HG02870 (cell line): ENCODE data around the gene GNG7.

Experiments used
- ATAC-seq: cut with Tn5 transposase; IDR thresholded peaks from one replicate; pipeline ENCODE4 v1.9.1; 2021; ENCODE audit warnings: mild to moderate bottlenecking, moderate library complexity; ENCODE audit not compliant: unreplicated experiment

Gene GNG7

DNA sequence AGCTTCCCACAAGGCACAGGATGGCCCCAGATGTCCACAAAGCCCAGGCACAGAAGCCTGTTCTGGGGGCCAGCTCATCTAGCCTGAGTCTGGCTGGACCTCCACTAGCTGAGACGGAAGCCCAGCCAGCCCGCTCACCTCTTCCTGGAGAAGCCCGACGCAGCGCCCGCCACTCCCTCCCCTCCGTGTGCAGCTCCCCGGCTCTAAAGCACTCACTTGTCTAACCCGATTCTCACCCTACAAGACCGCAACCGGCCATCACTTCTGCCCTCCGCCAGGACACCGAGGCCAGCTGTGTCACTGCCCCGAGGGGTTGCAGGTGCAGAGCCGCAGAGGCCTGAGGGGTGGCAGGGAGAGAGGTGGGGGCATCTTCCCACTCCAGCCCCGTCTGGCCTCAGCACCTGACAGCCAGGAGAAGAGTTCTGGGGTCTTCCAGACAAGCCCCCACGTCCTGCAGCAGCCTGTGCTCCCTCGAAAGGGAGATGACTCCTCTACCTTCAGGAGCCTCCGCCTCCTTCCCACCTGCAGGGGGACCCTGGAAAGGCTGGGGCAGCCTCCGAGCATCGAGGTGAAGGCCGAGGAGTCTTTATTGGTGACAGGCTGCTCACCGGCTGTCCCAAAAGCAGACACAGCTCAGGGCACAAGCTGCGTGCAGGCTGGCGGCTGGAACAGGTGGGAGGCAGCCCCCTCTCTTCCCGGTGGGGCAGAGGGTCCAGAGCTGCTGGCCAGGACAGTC, 24.6 kb upstream of the GNG7 start:
- ATAC-seq, result no peak

DNA sequence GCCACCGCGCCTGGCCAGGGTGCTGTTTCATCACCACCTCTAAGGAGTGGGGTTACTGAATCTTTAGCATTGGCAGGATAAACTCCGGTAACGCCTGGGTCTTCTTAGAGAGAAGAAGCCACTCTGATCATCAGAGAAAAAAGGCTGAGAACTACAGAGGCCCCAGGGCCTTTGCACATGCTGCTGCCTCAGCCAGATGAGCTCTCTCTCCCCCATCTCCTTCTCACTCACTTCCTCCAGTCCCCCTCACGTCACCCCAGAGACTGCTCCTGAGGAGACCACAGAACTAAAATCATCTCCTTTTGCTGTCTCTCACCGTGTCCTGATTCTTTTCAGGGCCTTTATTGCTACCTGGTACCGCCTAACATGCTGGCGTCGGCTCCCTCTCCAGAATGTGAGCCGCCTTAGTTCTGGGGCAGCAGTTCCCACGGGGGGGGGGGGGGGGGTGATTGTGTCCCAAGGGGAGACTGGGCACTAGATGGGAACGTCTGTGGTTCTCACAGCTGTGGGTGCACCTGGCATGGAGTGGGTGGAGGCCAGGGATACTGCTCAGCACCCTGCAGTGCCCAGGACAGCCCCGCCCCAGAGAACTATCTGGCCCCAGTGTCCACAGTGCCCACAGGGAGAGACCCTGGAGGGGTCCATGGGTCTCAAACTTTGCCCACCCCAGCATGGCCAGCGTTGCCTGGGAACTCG, 23.8 kb upstream of the GNG7 start:
- ATAC-seq, result no peak

DNA sequence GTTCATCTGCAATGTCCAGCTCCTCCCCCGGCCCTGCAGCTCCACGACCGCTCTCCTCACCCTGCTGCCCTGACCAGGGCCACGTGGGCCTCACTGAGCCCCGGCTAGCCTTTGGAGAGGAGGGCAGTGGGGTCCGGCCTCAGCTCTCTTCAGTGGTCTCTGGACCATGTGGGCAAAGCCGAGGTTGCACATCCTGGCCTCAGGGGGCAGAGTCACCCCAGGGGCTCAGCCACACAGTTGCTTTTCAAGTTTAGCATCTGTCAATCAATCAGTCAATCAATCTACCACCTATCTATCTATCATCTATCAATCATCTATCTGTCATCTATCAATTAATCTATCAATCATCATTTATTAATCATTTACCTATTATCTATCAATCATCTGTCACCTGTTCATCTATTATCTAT, 21.7 kb upstream of the GNG7 start:
- no peak for ATAC-seq

DNA sequence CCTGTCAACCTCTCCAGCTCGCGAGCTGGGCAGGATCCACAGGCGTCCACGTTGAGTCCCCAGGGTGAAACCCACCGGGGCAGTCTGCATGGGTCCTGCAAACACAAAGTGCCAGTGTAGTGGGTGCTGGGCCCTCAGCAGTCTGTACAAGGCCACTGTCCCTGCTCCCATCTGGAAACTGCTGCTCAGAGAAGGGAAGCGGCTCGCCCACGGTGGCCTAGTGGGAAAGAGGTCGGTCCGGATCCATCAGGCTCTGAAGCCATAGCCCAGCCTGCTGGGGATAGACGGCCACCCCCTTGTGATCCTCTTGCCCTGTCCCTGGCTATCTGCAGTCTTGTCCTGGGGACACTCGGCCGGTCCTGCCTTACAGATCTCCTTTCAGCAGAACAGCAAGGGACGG, 21.3 kb upstream of the GNG7 start:
- ATAC-seq, result no peak

DNA sequence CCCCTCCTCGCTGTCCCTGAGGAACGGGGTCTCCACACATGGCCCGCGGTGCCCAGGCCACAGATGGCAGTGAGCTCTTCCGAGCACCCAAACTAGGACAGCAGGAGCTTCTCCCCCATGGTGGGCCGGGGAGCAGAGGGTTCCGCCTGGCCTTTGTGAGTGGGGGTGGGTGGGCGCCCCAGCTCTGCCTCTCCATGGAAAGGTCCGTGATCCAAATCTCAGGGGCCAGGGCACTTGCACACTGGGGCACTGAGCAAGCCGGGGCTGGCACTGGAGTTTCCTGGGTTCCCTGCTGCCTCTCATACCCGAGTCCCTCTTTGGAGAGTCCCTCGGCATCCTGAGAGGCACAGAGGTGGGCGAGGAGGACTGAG, 20.8 kb upstream of the GNG7 start:
- no peak for ATAC-seq

DNA sequence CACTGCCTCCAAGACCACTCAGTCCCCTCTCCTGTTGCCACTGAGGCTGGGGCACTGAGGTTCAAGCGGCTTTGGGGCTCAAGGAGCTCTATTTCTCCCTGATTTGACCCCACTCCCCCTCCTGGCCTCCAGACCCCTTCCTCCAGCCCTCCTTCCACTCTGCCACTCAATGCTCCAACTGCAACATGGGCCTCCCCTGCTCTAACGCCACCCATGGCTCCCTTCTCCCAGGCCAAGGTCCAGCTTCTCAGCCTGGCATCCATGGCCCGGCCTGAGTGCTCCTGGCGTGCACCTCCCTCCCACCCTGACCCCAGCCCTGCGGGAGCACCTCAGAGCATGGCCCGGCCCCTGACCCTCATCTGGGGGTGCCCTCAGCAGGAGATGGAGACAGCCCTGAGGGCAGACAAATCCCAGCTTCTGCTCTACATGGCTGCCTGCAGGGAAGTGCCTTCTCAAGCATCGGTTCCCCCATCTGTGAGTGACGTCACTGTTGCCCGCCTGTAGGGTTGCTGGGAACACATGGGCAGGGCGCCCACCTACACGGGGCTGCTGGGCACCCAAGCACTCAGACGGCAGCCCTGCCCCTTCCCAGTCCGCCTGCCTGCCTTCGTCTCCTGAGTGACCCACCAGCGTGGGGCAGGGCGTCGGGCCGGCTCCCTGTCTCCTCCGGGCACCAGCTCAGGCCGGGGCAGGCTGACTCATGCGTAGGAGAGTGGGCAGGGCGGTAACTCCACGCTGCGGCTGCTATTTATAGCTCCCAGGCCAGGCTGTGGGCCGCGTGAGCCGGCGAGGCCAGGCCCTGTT, 20.2 kb upstream of the GNG7 start:
- ATAC-seq, result no peak

DNA sequence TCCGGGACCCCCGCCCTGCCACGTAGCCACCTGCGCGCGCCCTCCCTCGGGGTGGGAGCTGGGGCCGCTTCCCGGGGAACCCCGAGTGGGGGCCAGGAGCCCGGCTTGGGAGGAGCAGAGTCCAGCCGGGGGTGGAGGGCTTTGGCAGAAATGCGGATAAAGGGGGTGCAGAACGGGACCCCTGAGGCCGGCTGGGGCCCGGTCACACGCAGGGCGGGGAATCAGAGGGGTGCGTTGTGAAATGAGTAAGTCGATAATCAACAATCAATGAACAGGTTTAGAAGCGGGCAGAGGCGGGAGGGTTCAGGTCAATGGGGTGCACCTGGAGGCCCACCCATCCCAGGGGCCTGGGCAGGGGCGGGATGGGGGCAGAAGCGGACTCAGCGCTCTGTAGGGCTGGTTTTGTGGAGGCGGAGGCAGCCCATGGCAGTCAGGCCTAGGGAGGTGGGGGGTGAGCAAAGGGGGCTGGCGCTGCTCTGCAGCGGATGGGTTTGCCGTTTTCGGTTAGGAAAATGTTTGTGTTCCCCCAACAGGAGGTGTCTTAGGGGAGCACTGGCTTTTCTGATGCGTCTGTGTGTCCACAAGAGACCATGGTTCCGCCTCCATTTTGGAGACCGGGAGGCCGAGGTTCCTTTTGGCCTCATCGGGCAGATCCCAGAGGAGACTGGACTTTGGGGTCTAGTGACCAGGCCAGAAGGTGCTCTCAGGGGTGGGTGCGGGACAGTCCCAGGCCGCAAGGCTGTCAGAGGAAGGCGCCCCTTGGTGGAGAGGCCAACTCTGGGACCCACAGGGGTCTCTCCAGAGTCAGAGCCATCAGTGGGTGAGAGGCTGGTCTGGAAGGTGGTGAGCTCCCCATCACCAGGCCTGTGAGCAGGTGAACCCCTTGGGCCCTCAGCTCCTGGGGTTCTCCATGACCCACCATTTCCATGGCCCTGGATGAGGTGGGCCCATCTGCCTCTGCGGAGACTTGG, 19.4 kb upstream of the GNG7 start:
- no peak for ATAC-seq

DNA sequence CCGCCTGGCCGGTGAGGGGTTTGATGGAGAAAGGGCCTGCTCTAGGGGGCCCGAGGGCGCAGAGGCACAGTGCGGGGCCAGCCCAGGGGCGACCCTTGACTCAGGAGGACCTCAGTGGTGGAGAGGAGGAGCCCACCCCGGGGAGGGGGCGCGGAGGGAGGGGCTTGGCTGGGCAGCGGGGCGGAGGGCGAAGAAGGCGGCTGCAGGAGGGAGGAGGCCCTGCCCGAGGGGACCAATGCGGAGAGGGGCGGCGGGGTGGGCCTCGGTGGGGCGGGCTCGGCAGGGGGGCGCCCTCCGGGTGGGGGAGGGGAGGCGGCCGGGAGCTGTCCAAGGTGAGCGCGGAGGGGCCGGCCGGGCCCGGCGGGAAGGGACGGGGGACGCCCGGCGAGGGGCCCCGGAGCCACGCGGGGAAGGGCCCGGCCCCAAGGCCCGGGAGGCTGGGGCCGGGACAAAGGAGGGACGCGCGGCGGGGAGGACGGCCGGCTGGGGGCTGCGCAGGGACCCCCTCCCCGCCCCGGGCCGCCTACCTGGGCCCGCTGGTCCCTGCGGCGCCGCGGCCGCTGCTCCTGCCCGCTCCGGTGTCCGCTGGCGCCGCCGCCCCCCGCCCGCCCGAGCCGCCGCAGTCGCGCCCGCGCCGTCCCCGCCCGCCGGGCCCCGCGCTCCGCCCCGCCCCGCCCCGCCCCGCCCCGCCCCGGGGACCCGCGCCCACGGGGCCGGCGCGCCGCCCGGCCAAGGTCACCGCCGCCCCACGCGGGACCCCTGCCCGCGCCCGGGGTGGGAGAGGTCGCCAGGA, 18.5 kb upstream of the GNG7 start, which contains the start of gene DIRAS1:
Gene DIRAS1 (minus strand): TSS at position 596 of the 793 bp plus-strand sequence. CDS start 3,566 bp downstream, outside the sequence.
- no peak for ATAC-seq

DNA sequence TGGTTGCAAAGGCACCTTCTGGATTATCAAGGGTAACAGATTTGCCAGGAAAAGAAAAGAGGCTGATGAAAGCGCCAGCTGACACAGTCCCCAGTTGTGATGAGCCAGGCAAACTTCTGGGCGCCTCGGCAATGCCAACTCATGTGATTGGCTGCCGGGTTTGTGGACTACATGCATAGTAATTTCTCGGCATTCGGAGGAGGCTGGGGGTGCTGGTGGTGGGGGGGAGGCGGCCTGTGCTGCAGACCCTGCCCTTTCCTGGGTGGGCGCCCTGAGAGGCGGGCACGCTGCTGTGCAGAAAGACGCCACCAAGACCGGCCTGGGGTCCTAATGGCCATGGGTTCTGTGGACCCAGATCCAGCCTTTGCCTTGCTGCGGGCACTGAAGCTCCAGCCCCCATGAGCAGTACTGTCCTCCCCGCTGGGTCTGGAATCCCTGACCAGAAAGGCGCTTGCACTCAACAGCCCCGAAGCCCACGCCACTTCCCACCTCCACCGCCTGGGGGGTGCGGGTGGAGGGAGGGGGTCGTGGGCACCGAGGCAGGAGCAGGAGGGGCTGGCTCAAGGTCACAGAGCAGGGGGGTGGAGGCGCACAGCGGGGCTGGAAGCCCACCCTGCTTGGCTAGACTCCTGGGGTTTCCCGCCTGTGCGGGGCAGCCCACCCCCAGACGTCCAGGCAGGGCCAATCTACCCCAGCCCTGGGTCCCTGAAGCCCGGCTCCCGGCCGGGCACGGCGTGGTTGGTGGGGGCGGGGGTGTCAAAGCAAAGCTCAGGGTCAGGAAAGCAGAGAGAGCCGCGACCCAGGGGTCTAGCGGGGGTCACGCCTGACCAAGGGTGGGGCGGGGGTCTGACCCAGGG, 17.7 kb upstream of the GNG7 start:
- no peak for ATAC-seq

DNA sequence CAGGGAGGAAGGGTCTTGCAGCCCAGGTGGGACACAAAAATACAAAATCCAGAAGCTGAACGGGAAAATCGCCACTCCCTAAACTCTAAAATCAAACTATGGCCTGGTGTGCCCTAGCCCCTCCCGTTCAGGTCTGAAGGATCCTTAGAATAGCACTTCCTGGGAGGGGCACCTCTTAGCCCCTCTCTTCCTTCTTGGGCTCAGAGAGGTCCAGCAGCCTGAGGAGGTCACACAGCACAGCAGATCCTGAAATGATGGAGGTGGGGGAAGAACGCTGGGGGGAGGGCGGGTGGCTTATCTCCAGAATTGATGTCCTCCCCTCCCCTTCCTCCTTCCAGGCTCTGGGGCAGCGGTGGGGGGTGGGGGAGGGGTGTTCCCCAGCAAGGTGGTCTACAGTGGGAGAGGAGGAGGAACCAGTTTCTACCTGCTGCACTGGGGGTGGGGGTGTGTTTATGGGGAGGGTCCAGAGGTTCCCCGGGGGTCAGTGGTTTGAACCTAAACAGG, 16.8 kb upstream of the GNG7 start:
- ATAC-seq, result no peak

DNA sequence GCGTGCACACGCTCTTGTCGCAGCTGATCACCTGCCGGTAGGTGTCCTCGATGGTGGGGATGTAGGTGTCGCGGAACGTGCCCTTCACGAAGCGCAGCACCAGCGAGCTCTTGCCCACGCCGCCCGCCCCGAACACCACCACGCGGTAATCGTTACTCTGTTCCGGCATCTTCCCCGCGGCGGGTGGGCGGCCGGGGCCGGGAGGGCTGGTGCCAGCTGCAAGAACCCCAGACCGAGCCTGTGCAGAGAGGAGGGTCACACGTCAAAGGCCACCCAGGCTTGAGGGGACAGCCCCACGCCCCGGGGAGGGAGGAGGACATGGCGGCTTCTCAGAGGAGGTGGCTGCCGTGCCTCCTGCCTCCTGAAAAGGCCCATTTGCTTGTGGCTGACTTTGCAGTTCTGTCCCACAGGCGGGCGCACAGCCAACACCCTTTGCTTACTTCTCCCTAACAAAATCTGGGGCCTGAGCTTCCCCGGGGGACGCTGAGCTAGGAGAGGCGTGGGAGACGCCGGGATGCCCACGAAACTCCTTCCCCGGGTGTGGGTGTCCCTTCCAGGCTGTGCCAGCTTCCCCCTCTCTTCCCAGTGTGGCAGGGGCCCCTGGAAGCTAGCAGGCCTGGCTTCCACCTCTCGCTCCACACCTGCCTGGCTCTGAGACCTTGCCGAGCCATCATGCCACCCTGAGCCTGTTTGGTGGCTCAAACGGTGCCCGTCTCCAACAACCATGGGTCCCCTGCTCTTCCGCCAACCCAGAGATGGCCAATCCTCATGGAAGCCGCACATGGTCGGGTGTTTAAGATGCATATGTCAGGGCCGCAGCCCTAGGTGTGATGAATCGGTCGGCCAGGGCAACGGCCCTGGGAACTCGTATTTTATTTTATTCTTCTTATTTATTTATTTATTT, 15.4 kb upstream of the GNG7 start:
- ATAC-seq, result no peak

DNA sequence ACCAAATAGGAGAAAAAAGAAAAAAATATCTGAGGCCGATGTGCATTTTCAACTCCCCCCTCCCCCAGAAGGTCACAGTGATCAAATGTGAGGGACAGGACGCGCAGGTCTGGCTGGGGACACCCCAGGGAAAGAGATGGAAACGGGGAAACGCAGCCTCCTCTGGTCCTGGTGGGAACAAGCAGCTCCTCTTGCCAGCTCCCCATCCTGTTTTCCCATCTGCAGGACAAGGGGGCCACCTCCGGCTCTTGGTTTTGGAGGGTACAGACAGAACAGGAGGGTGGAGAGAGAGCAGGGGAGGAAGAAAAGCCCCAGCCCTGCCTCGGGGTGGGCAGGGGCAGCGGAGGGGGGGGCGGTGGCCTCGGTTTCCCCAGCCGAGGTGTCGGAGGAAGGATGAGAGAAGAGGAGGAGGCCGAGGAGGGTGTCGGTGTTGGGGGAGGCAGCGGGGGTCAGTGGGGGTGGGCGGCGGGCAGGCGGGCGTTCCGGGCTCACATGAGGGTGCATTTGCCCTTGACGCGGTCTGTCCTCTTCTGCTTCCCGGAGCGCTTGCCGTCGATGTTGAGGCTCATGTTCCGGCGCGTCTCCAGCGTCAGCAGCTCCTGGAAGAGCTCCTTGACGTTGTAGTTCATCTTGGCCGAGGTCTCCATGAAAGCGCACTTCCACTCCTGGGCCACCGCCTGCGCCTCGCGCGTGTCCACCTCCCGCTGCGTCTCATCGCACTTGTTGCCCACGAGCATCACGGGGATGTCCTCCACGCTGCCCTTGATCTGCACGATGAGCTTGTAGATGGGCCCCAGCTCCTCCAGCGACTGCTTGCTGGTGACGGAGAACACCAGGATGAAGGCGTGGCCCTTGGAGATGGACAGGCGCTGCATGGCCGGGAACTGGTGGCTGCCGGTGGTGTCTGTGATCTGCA, 14.5 kb upstream of the GNG7 start:
- no peak for ATAC-seq

DNA sequence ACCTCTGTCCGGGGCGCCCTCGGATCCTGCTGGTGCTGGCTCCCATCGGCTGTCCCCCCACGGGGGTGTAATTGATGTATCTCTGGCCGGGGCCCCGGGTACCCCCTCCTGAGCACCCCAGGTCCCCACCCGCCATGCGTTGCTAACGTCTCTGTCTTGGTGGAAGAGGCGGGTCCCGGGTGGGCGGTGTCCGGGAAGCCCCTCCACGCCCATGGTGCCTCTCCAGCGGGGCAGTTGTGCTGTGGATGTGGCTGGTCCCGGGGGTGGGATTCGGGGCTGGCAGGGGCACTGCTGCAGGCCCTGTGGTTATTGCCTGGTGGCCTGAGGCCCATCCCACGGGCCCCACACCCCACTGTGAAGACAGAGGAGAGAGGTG, 13.8 kb upstream of the GNG7 start:
- ATAC-seq, result no peak

DNA sequence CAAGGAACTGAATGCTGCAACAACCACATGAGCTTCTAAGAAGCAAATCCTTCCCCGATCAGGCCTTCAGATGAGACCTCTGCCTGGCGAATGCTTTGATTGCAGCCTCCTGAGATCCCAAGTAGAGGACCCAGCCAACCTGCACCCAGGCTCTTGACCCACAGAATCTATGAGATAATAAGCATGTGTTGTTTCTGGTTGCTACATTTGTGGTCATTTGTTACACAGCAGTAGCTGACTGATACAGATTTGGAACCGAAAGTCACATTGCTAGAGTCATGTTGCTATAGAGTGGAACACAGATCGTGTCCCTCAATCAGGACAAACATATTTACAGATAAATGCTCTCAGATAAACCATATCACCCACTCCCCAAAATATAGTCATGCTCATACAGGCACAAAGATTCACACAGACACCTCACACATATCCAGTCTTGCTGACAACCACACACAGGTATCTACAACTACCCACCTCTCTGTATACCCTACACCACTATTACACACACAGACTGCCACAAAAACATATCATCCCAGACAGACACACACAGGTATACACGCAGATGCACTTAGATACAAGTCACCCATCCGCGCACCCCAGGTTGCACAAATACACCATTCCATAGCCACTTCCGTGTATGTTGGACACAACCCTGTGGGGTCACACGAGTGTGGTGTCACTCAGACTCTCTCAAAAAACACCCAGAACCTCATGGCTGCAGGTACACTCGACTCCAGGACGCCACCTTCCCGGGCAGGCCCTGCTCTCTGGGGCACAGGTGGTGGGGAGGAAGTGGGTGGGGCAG, 13.2 kb upstream of the GNG7 start:
- ATAC-seq, result no peak

DNA sequence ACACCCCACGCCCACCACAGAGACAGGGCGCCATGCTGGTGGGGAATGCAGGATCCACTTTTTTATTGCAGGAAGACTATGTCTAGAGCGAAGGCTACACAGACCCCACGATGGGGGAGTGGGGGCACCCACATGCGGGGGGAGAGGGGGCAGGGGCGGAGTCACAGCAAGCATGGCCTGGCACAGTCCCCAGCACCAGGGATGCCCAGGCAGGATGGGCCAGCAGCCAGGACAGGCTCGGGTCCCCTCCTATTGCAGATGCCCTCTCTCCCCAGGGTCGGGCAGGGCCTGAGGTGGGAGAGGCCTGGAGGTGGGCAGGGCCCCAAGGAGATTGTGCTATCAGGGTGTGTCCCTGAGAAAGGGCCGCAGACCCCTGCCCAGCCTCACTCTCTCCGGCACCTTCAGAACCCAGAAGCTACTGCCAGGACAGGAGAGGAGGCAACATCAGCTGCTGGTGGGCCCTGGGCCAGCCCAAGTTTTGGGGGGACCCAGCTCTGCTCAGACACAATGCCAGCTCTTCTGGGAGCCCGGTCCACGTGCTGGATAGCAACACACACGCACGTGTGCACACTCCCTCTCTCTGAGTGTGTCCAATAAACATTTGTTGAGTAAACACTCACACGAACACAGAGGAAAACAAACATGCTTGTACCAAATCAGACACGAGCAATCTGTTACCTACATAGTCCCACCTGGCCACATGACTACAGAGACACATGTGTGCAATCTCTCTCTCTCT, 12.2 kb upstream of the GNG7 start:
- no peak for ATAC-seq
